ENCODE data around the gene DOK7. TPM values are rescaled to one million over a fixed set of nuclear protein-coding genes. Genes with fewer than 3 reads are reported as not detected.

The DOK7 gene
- total RNA-seq, 4 donors from 2014 or later = 0.26 to 0.45 TPM; not detected in 2

DNA sequence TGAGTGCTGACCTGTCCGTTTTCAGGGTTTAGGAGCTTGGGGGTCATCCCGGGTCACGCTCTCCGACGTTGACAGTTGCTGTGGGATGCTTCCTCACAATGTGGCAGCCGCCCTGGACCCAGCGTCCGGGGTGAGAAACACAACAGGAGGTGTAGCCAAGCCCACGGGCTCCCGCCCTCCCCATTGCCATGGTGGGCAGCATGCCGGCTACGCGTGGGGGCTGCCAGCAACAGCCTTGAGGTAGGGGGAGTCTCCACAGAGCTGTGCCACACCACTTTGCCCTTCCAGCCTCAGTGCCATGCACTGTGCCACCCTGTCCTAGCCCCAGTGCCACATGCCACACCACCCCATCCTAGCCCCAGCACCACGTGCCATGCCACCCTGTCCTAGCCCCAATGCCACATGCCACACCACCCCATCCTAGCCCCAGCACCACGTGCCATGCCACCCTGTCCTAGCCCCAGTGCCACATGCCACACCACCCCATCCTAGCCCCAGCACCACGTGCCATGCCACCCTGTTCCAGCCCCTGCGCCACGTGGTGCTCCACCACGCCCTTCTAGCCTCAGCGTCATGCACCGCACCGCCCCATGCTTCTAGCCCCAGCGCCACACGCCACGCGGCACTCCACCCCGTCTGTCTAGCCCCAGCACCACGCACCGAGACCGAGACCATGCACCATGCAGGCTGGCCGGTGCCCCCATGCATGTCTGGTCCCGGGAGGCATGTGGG lies 29.8 kb upstream of the DOK7 start:
- intact Hi-C loops (cut with DNase I) = no loop called here
- 85 to 91% methylated on average over 13 to 20 of the region's 32 CpGs for WGBS, 2 donors
- no peak for TF ChIP-seq POLR2A (IDR thresholded peaks at IDR 0.05)
- TF ChIP-seq, protein P1, sequence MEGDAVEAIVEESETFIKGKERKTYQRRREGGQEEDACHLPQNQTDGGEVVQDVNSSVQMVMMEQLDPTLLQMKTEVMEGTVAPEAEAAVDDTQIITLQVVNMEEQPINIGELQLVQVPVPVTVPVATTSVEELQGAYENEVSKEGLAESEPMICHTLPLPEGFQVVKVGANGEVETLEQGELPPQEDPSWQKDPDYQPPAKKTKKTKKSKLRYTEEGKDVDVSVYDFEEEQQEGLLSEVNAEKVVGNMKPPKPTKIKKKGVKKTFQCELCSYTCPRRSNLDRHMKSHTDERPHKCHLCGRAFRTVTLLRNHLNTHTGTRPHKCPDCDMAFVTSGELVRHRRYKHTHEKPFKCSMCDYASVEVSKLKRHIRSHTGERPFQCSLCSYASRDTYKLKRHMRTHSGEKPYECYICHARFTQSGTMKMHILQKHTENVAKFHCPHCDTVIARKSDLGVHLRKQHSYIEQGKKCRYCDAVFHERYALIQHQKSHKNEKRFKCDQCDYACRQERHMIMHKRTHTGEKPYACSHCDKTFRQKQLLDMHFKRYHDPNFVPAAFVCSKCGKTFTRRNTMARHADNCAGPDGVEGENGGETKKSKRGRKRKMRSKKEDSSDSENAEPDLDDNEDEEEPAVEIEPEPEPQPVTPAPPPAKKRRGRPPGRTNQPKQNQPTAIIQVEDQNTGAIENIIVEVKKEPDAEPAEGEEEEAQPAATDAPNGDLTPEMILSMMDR (IDR thresholded peaks at IDR 0.05) = no peak
- Histone ChIP-seq H3K4me3 (no peak overlapping the region), H3K4me1 (peaks cover 20 to 28% (median 28%) of the 10 kb centered on the region in 3 donors), H3K27ac (no peak overlapping the region), H3K9me3 (no peaks in the 10 kb centered on the region), H3K27me3 (no peaks in the 10 kb centered on the region), H3K36me3 (peaks cover 14 to 55% (median 19%) of the 10 kb centered on the region in 3 donors)
- no peak for DNase-seq

DNA sequence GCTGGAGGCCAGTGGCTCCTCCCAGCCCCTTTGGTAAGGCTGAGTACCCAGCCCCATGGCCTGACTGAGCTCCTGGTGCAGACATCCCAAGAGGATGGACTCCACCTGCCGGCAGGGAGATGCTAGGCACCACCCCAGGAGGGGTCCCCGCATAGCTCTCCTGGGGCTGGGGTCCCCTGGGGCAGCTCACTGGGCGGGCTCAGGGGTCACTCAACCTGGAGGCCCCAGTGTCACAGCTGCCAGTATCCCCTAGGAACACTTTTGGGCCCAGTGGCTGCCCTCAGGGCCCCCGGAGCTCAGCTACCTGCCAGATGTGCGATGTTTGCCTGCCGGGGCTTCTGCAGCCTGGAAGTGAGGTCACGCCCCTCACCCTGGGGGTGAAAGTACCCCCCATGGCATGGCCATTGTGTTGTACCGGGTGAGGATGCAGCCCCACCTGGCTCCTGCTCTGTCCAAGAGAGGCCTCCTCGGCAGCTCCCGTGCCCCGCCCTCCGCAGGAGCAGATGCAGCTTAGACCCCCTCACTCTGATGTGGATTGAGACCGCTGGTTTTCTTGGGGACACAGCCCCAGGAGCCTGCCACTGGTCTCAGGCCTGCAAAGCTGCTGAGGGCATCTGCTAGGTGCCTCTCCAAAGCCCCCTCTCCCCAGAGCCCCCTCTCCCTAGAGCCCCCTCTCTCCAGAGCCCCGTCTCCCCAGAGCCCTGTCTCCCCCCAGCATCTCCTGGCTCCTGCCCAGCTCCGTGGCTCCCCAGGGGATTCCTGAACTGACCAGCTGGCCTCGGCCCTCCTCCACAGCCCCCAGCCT lies 28.0 kb upstream of the DOK7 start:
- Histone ChIP-seq H3K36me3 (peaks cover 11 to 37% (median 18%) of the 10 kb centered on the region in 3 donors), H3K4me3 (no peak overlapping the region), H3K27ac (no peak overlapping the region), H3K4me1 (peaks cover 21 to 46% (median 28%) of the 10 kb centered on the region in 3 donors), H3K27me3 (no peaks in the 10 kb centered on the region), H3K9me3 (no peaks in the 10 kb centered on the region)
- no peak for DNase-seq
- 100% methylated on average over 1 of the region's 16 CpGs; no CpG with 5 or more reads in 1 of the 2 donors for WGBS, 2 donors
- intact Hi-C loops (cut with DNase I) = no loop called here
- TF ChIP-seq POLR2A (IDR thresholded peaks at IDR 0.05) = no peak
- TF ChIP-seq, protein P1 (IDR thresholded peaks at IDR 0.05) = no peak

DNA sequence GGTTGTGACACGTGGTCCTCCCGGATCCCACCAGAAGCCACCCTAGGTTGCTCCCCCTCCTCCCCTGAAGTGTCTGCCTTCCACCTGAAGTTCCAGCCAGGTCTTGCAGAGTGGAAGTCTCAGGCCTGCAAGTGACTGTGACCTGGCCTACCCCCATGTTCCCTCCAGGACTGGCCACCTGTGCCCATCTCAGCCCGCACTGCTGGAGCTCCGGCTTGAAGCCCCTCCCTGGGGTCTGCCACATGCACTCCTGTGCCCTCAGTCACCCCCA lies 27.5 kb upstream of the DOK7 start:
- 70 to 81% methylated on average over 2 to 4 of the region's 4 CpGs for WGBS, 2 donors
- H3K36me3 ChIP-seq = peaks cover 5 to 32% (median 13%) of the 10 kb centered on the region in 3 donors
- H3K27ac ChIP-seq = peak overlapping the region in 1 of 4 donors; percentile 77
- no peaks in the 10 kb centered on the region for H3K27me3 ChIP-seq
- no peak for DNase-seq
- no peak overlapping the region for H3K4me3 ChIP-seq
- intact Hi-C loops (cut with DNase I) = no loop called here
- peaks cover 21 to 51% (median 28%) of the 10 kb centered on the region in 3 donors for H3K4me1 ChIP-seq
- no peak for TF ChIP-seq POLR2A (IDR thresholded peaks at IDR 0.05)
- TF ChIP-seq, protein P1 (IDR thresholded peaks at IDR 0.05) = no peak
- H3K9me3 ChIP-seq = no peaks in the 10 kb centered on the region

DNA sequence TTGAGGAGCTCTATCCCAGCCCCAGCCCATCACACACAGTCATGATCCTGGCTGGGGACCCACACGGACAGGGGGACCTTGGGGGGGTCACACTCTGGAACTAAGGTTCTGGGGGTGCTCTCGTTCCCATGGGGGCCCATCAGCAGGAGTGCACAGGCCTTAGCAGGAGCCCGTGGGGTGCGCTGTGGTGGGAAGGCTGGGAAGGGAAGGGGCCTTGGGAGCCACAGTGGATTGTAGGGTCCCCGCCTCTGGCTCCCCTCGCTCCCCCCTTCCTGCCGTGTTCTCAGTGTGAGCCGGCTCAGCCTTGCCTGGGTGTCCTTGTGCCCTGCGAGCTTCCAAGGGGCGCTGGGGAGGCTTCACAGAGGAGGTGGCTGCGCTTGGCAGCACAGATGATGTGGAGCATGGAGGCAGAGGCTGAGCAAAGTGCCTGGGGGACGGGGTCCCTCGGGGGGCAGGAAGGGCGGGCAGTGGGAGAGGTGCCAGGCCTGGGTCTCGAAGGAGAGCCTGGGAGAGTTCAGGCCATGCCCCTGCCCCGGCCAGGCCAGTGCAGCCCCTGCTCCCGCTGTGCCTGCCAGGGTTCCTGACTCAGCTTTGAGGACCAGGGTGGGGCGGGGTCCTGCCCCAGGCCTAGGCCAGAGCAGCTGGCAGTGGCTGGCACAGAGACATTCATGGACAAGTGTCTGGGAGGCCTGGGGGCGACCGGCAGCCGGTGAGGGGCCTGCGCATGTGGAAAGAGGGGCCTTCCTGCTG lies 26.9 kb upstream of the DOK7 start:
- no peaks in the 10 kb centered on the region for H3K27me3 ChIP-seq
- H3K4me3 ChIP-seq = no peak overlapping the region
- H3K9me3 ChIP-seq = no peaks in the 10 kb centered on the region
- 64% methylated on average over 11 of the region's 22 CpGs; no CpG with 5 or more reads in 1 of the 2 donors for WGBS, 2 donors
- intact Hi-C loops (cut with DNase I) = no loop called here
- peaks cover 21 to 57% (median 28%) of the 10 kb centered on the region in 3 donors for H3K4me1 ChIP-seq
- DNase-seq = no peak
- H3K36me3 ChIP-seq = peaks cover 0 to 26% (median 7%) of the 10 kb centered on the region in 3 donors
- peak overlapping the region; percentile 62 to 79 (median 76) for H3K27ac ChIP-seq
- TF ChIP-seq, protein P1 (IDR thresholded peaks at IDR 0.05) = no peak
- TF ChIP-seq POLR2A (IDR thresholded peaks at IDR 0.05) = no peak
